Ovary (tissue), 3 donors: ENCODE measurements around the gene TAGLN.

Source experiments
- EP300 ChIP-seq: sonication (generic); formaldehyde crosslinking; IDR thresholded peaks from one replicate; pipeline ENCODE4 v1.6.1; 2017; ENCODE audit warnings: antibody characterized with exemption
- TF ChIP-seq, protein P1 (sequence below), 3 donors: fragments of 450-650 bp in 2 of 3; fragments of 200-600 bp in 1 of 3; IDR thresholded peaks; one replicate each; pipeline versions ENCODE4 v1.5.1 to v1.8.0; 2016 to 2022; ENCODE audit warnings: antibody characterized with exemption in 3 of 3, mild to moderate bottlenecking in 1 of 3
- donor health status: DM: no; HTN: no; CAD: no.

DNA sequence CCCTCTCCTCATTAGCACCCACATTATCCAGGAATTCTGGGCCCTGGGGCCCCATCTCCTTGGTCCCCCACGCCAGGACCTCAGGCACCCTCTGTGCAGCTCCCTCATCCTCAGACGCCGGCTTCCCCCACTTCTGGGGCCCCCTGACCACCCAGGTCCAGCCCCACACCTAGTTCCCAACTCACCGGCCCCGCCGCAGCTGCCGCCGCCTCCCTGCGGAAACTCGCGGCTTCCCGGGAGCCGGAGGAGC is 32.6 kb downstream of the TAGLN start, which contains the start of gene PCSK7:
- TF ChIP-seq, protein P1, sequence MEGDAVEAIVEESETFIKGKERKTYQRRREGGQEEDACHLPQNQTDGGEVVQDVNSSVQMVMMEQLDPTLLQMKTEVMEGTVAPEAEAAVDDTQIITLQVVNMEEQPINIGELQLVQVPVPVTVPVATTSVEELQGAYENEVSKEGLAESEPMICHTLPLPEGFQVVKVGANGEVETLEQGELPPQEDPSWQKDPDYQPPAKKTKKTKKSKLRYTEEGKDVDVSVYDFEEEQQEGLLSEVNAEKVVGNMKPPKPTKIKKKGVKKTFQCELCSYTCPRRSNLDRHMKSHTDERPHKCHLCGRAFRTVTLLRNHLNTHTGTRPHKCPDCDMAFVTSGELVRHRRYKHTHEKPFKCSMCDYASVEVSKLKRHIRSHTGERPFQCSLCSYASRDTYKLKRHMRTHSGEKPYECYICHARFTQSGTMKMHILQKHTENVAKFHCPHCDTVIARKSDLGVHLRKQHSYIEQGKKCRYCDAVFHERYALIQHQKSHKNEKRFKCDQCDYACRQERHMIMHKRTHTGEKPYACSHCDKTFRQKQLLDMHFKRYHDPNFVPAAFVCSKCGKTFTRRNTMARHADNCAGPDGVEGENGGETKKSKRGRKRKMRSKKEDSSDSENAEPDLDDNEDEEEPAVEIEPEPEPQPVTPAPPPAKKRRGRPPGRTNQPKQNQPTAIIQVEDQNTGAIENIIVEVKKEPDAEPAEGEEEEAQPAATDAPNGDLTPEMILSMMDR (IDR thresholded peaks at IDR 0.05), result no peak
- TF ChIP-seq EP300, result no peak
